Lung (tissue), 12 donors: ENCODE results near the gene MYO15A. TPM values are rescaled to one million over a fixed set of nuclear protein-coding genes. Genes with fewer than 3 reads are reported as not detected.

ENCODE experiments used
- ATAC-seq: fragments of 200-7000 bp; cut with Tn5 transposase; one replicate; pipeline ENCODE4 v1.9.1; 2020; ENCODE audit warnings: moderate number of reproducible peaks; ENCODE audit not compliant: insufficient read depth, low FRiP score
- DNase-seq, 3 donors: peaks; one replicate each; pipeline ENCODE4 v3.0.0-alpha.2; 2013 to 2017
- H3K27ac ChIP-seq, 2 donors: one replicate each; pipeline ENCODE4 v1.5.1; 2013; ENCODE audit warnings: mild to moderate bottlenecking in 2 of 2, moderate library complexity in 2 of 2, control low read depth in 1 of 2, inconsistent platforms in 1 of 2, low read depth in 1 of 2, low read length in 1 of 2
- H3K27me3 ChIP-seq, 3 donors: one replicate each; pipeline ENCODE4 v1.5.1; 2013; ENCODE audit warnings: low read length in 2 of 3; ENCODE audit not compliant: control insufficient read depth in 3 of 3, insufficient read depth in 3 of 3
- H3K36me3 ChIP-seq, 4 donors: one replicate each; pipeline ENCODE4 v1.5.1; 2013; ENCODE audit warnings: low read length in 4 of 4, mild to moderate bottlenecking in 1 of 4, moderate library complexity in 1 of 4; ENCODE audit not compliant: control insufficient read depth in 4 of 4, insufficient read depth in 4 of 4
- H3K4me1 ChIP-seq, 5 donors: one replicate each; pipeline ENCODE4 v1.5.1; 2013; ENCODE audit warnings: low read length in 5 of 5, mild to moderate bottlenecking in 2 of 5, moderate library complexity in 1 of 5; ENCODE audit not compliant: control insufficient read depth in 5 of 5, insufficient read depth in 5 of 5
- H3K4me3 ChIP-seq: one replicate; pipeline ENCODE4 v1.5.1; 2013; ENCODE audit warnings: mild to moderate bottlenecking, control low read depth, moderate library complexity
- H3K9ac ChIP-seq, 2 donors: one replicate each; pipeline ENCODE4 v1.5.1; 2013; ENCODE audit warnings: low read length in 2 of 2, control low read depth in 1 of 2; ENCODE audit not compliant: insufficient read depth in 1 of 2
- H3K9me3 ChIP-seq, 4 donors: one replicate each; pipeline ENCODE4 v1.5.1; 2013; ENCODE audit warnings: low read length in 3 of 4, mild to moderate bottlenecking in 1 of 4, moderate library complexity in 1 of 4; ENCODE audit not compliant: control insufficient read depth in 4 of 4, insufficient read depth in 3 of 4
- whole genome bisulfite sequencing, 2 donors: extraction: QIAGEN DNeasy Blood & Tissue Kit; methylation state at CpG; one replicate each; pipeline ENCODE4 v1.1.7; 2013; 5-methylcytosine and 5-hydroxymethylcytosine counted together
- polyA plus RNA-seq, 2 donors: library from polyadenylated mRNA; stranded (reverse); fragments of 200-250 nt; gene quantifications; one replicate each; pipeline ENCODE4 v1.2.1, GENCODE V29; 2013
- total RNA-seq, 2 donors: library from RNA; depleted of rRNA in 1 of 2; stranded (reverse); fragments of >200 nt in 1 of 2; gene quantifications; one replicate each; pipeline ENCODE4 v1.2.1, GENCODE V29; 2014 to 2021
- TF ChIP-seq, protein P1 (sequence below): IDR thresholded peaks from 2 replicates; pipeline ENCODE4 v1.5.1; 2012; ENCODE audit warnings: mild to moderate bottlenecking; ENCODE audit errors: control extremely low read depth, extremely low read depth
- donor health status: control.
- donor health status: control.
- donor health status: Bipolar disorder and iron deficiency.
- donor health status: healthy.
- donor health status: DM: yes; HTN: yes; CAD: no.

Gene MYO15A
- total and polyA plus RNA-seq, 4 donors, result 0.56 to 2.7 (median 2.3) TPM

DNA sequence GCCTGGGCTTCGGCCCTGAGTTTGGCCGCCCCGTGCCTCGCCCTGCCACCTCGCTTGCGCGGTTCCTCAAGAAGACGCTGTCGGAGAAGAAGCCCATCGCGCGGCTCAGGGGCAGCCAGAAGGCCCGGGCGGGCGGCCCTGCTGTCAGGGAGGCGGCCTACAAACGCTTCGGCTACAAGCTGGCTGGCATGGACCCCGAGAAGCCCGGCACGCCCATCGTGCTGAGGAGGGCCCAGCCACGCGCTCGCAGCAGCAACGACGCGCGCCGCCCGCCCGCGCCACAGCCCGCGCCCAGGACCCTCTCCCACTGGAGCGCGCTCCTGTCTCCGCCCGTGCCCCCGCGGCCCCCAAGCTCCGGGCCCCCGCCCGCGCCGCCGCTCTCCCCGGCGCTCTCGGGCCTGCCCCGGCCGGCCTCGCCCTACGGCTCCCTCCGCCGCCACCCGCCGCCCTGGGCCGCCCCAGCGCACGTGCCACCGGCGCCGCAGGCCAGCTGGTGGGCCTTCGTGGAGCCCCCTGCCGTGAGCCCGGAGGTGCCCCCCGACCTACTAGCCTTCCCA, 12.0 kb downstream of the MYO15A start:
- Histone ChIP-seq H3K9ac (no peak overlapping the region), H3K27me3 (no peaks in the 10 kb centered on the region), H3K27ac (no peak overlapping the region), H3K9me3 (peaks cover 0 to 5% (median 0%) of the 10 kb centered on the region in 4 donors), H3K4me3 (no peak overlapping the region), H3K36me3 (no peaks in the 10 kb centered on the region), H3K4me1 (peaks cover 0 to 24% (median 7%) of the 10 kb centered on the region in 5 donors)
- DNase-seq (no peak), ATAC-seq (no peak)
- TF ChIP-seq, protein P1, sequence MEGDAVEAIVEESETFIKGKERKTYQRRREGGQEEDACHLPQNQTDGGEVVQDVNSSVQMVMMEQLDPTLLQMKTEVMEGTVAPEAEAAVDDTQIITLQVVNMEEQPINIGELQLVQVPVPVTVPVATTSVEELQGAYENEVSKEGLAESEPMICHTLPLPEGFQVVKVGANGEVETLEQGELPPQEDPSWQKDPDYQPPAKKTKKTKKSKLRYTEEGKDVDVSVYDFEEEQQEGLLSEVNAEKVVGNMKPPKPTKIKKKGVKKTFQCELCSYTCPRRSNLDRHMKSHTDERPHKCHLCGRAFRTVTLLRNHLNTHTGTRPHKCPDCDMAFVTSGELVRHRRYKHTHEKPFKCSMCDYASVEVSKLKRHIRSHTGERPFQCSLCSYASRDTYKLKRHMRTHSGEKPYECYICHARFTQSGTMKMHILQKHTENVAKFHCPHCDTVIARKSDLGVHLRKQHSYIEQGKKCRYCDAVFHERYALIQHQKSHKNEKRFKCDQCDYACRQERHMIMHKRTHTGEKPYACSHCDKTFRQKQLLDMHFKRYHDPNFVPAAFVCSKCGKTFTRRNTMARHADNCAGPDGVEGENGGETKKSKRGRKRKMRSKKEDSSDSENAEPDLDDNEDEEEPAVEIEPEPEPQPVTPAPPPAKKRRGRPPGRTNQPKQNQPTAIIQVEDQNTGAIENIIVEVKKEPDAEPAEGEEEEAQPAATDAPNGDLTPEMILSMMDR, result no peak
- 92 to 94% methylated on average over 54 to 68 of the region's 68 CpGs for WGBS, 2 donors

DNA sequence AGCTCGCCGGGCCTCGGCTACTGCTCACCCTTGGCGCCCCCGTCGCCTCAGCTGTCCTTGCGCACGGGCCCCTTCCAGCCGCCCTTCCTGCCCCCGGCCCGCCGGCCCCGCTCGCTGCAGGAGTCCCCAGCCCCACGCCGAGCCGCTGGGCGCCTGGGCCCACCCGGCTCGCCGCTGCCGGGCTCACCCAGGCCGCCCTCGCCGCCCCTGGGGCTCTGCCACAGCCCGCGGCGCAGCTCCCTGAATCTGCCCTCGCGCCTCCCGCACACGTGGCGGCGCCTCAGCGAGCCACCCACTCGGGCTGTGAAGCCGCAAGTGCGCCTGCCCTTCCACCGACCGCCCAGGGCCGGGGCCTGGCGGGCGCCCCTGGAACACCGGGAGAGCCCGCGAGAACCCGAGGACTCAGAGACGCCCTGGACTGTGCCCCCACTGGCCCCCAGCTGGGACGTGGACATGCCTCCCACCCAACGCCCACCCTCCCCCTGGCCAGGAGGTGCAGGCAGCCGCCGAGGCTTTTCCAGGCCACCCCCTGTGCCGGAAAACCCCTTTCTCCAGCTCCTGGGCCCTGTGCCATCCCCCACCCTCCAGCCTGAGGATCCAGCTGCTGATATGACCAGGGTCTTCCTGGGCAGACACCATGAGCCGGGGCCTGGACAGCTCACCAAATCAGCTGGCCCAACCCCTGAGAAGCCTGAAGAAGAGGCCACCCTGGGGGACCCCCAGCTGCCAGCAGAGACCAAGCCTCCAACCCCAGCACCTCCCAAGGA, 12.8 kb downstream of the MYO15A start:
- peaks cover 0 to 5% (median 0%) of the 10 kb centered on the region in 4 donors for H3K9me3 ChIP-seq
- no peak for ATAC-seq

DNA sequence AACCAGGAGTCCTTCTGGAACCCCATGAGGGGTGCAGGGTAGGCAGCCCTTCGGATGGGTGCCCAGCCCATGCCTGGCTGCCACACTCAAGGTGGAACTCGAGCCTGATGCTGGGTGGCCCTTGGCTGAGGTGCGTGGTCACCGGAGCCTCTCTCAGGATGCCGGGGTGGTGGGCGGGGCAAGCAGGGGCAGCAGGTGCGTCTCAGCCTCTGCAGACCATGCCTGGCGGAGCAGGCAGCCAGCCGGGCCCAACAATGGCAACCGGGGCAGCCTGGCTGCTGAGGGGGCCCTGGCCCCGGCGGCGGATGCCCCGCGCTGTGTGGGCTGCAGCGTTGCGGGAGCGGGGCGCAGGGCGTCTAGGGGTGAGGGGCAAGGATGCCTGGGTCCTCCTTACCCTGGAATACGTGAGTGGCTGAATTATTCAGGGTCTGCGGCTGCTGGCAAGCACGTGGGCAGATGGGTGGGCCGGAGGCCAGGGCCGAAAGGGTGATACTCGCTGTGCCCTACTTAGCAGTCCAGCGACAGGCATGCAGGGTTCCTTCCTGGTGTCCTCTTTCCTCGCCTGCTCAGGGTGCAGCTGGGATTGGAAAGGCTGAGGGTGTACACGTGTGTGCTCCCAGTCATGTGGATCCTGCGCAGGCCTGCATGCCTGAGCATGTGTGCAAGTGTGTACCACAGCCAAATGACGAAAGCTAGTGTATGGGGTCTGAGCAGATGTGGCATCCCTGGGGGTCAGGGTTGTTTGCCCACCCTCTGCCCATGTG, 14.6 kb downstream of the MYO15A start:
- Histone ChIP-seq H3K36me3 (no peaks in the 10 kb centered on the region), H3K4me1 (peaks cover 0 to 24% (median 7%) of the 10 kb centered on the region in 5 donors), H3K9ac (no peak overlapping the region), H3K4me3 (no peak overlapping the region), H3K27ac (no peak overlapping the region), H3K27me3 (no peaks in the 10 kb centered on the region), H3K9me3 (peaks cover 0 to 5% (median 0%) of the 10 kb centered on the region in 4 donors)
- ATAC-seq, result no peak
- TF ChIP-seq, protein P1, result no peak
- WGBS, 2 donors, result 82 to 88% methylated on average over 31 of the region's 31 CpGs
- DNase-seq, result no peak

More for the DNA sequence above, 12.8 kb downstream of the MYO15A start:
- Histone ChIP-seq H3K4me3 (no peak overlapping the region), H3K27me3 (no peaks in the 10 kb centered on the region), H3K36me3 (no peaks in the 10 kb centered on the region), H3K27ac (no peak overlapping the region), H3K4me1 (peaks cover 0 to 24% (median 7%) of the 10 kb centered on the region in 5 donors), H3K9ac (no peak overlapping the region)
- TF ChIP-seq, protein P1, result no peak
- peak; percentile 74 to 75 (median 74) for DNase-seq
- WGBS, 2 donors, result 88 to 94% methylated on average over 46 to 54 of the region's 54 CpGs
